ENCODE data around the gene PKD2L1. TPM values are rescaled to one million over a fixed set of nuclear protein-coding genes. Genes with fewer than 3 reads are reported as not detected.

Gene PKD2L1
- total and polyA plus RNA-seq, 10 of the 15 experiments (the other 5 are each of a cell fraction or from before 2014, with no cell fraction given), result 0.05 to 0.17 (median 0.08) TPM; not detected in 6

DNA sequence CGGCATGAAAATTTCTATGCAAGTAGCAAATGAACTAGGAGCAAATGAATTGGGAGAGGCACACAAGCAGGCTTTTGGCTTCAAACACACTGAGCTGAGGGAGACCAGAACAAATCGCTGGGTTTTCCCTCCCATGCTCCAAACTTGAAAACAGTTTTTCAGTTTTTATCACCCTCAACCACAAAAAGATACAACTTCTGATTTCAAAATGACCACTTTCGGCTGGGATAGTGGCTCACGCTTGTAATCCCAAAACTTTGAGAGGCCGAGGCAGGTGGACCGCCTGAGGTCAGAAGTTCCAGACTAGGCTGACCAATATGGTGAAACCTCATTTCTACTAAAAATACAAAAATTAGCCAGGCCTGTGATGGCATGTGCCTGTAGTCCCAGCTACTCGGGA is 91.6 kb downstream of the PKD2L1 start:
- H3K27me3 ChIP-seq (replicated peaks in 1 of 2; ENCODE audit: control insufficient read depth in 2 of 2, insufficient read depth in 2 of 2, low read length in 1 of 2), result no peaks in the 10 kb centered on the region
- no peaks in the 10 kb centered on the region for H3K79me2 ChIP-seq (ENCODE audit: control insufficient read depth, insufficient read depth, low read length)
- intact Hi-C loops (cut with micrococcal nuclease; ENCODE audit: unreplicated experiment) (no loop called here), in situ Hi-C loops (cut with MboI) (no loop called here)
- SMC1A ChIA-PET (ENCODE audit: uncharacterized antibody, unreplicated experiment), result interaction anchor here (1.1 to 2.9 kb wide), 3 partner anchors 8 to 393 kb away, joined by 3 to 7 read pairs (median 4); no protein-coding TSS in a partner anchor
- FAIRE-seq, result no peak
- RAD21 ChIA-PET (ENCODE audit: unreplicated experiment), result interaction anchor here (0.7 to 1.6 kb wide), 3 partner anchors 76 to 805 kb away, joined by 3 to 4 read pairs (median 3); no protein-coding TSS in a partner anchor
- no peaks in the 10 kb centered on the region for H4K20me1 ChIP-seq (ENCODE audit: control insufficient read depth, insufficient read depth)
- DNase-seq (ENCODE audit: low read depth, low spot score), result peak; percentile 9
- no peak overlapping the region for H2AFZ ChIP-seq (ENCODE audit: control insufficient read depth, low read depth, low read length)
- H3K9ac ChIP-seq (ENCODE audit: control insufficient read depth, insufficient read depth, low read length), result no peak overlapping the region
- POLR2A ChIA-PET, result no interaction called here
- no peak overlapping the region for H3K4me2 ChIP-seq (ENCODE audit: control insufficient read depth, insufficient read depth)
- H3K36me3 ChIP-seq (ENCODE audit: control insufficient read depth in 2 of 2, insufficient read depth in 2 of 2, low read length in 1 of 2), result peaks cover 5 to 27% of the 10 kb centered on the region in 2 experiments
- H3K4me3 ChIP-seq, result no peak overlapping the region
- H3K9me3 ChIP-seq (replicated peaks; ENCODE audit: control insufficient read depth, insufficient read depth, low read length), result no peaks in the 10 kb centered on the region
- no TSS peak for BruUV-seq (replicated peaks)
- peaks cover 6% of the 10 kb centered on the region; the same call in 1 of the 2 replicates for H3K4me1 ChIP-seq (ENCODE audit: control insufficient read depth, insufficient read depth, low read length)
- CTCF ChIA-PET, result interaction anchor here (2.1 kb wide), 1 partner anchor 10 kb away, joined by 7 read pairs; the partner anchor contains the start of gene CHUK
- WGBS (ENCODE audit: insufficient coverage, insufficient replicate concordance, low lambda C conversion rate, missing lambda C conversion rate), result 5% methylated on average over 7 of the region's 7 CpGs
- peak; percentile 86 for ATAC-seq
- peak overlapping the region; percentile 16; the same call in 1 of the 2 replicates for H3K27ac ChIP-seq (ENCODE audit: control insufficient read depth, insufficient read depth)
- TF ChIP-seq IRF5 (IDR thresholded peaks at IDR 0.05; ENCODE audit: borderline replicate concordance) (no peak), NFYB (IDR thresholded peaks at IDR 0.05; ENCODE audit: insufficient read depth, low read depth, low read length) (no peak), FOXK2 (IDR thresholded peaks at IDR 0.05) (no peak), TCF3 (IDR thresholded peaks at IDR 0.05; ENCODE audit: borderline replicate concordance, insufficient read depth, low read depth, low read length) (no peak), BHLHE40 (IDR thresholded peaks at IDR 0.05; ENCODE audit: borderline replicate concordance in 1 of 2, low read depth in 2 of 2, low read length in 1 of 2) (peak in 1 of 2 experiments; percentile 8; a peak in 1 of 4 replicates), MEF2A (IDR thresholded peaks at IDR 0.05; ENCODE audit: insufficient read depth, low read depth, low read length) (no peak), POLR2AphosphoS2 (IDR thresholded peaks at IDR 0.05; ENCODE audit: low read depth, low read length) (no peak), STAT1 (conservative IDR thresholded peaks at IDR 0.05) (no peak), NKRF (conservative IDR thresholded peaks at IDR 0.05) (no peak), MTA2 (IDR thresholded peaks at IDR 0.05; ENCODE audit: low read depth) (no peak), MEF2B (IDR thresholded peaks at IDR 0.05; ENCODE audit: partially characterized antibody, poor library complexity, severe bottlenecking) (no peak), ZNF592 (IDR thresholded peaks at IDR 0.05) (no peak), RUNX3 (IDR thresholded peaks at IDR 0.05; ENCODE audit: low read length) (peak; percentile 92), RAD51 (IDR thresholded peaks at IDR 0.05) (no peak), NFYA (IDR thresholded peaks at IDR 0.05; ENCODE audit: borderline replicate concordance, low read depth, low read length) (no peak), TCF7 (IDR thresholded peaks at IDR 0.05; ENCODE audit: borderline replicate concordance) (0 out of 2 replicates have a peak, but pooled peaks have one; percentile 22)
